Osteocyte (in vitro differentiated cells): Measurements from ENCODE around the gene LCN2. TPM values are rescaled to one million over a fixed set of nuclear protein-coding genes. Genes with fewer than 3 reads are reported as not detected.

Source experiments
- DNase-seq: peaks from one replicate; pipeline ENCODE4 v3.0.0; 2021; ENCODE audit warnings: mixed read lengths; ENCODE audit not compliant: unreplicated experiment; ENCODE audit errors: extremely low spot score
- H3K27ac Mint-ChIP-seq: one replicate; pipeline ENCODE4 v1.8.0; 2021; ENCODE audit warnings: mild to moderate bottlenecking, mixed read lengths; ENCODE audit not compliant: unreplicated experiment
- H3K27me3 Mint-ChIP-seq: one replicate; pipeline ENCODE4 v1.8.0; 2021; ENCODE audit warnings: mixed read lengths; ENCODE audit not compliant: unreplicated experiment
- H3K36me3 Mint-ChIP-seq: one replicate; pipeline ENCODE4 v1.8.0; 2021; ENCODE audit warnings: mixed read lengths; ENCODE audit not compliant: unreplicated experiment
- H3K4me1 Mint-ChIP-seq: one replicate; pipeline ENCODE4 v1.8.0; 2021; ENCODE audit warnings: mixed read lengths; ENCODE audit not compliant: unreplicated experiment
- H3K4me3 Mint-ChIP-seq: one replicate; pipeline ENCODE4 v1.8.0; 2021; ENCODE audit warnings: mild to moderate bottlenecking, moderate library complexity, mixed read lengths; ENCODE audit not compliant: unreplicated experiment
- H3K9me3 Mint-ChIP-seq: one replicate; pipeline ENCODE4 v1.8.0; 2021; ENCODE audit warnings: mixed read lengths; ENCODE audit not compliant: unreplicated experiment
- total RNA-seq: library from RNA; stranded (reverse); gene quantifications from 2 replicates; pipeline ENCODE4 v1.2.1, GENCODE V29; 2021
- TF ChIP-seq, protein P1 (sequence below): fragments of 200-600 bp; sonication (generic); IDR thresholded peaks from 2 replicates; pipeline ENCODE4 v1.5.0; 2021; ENCODE audit warnings: antibody characterized with exemption, mild to moderate bottlenecking, moderate library complexity

Gene LCN2
- total RNA-seq, 1 donor from 2014 or later, result not detected

DNA sequence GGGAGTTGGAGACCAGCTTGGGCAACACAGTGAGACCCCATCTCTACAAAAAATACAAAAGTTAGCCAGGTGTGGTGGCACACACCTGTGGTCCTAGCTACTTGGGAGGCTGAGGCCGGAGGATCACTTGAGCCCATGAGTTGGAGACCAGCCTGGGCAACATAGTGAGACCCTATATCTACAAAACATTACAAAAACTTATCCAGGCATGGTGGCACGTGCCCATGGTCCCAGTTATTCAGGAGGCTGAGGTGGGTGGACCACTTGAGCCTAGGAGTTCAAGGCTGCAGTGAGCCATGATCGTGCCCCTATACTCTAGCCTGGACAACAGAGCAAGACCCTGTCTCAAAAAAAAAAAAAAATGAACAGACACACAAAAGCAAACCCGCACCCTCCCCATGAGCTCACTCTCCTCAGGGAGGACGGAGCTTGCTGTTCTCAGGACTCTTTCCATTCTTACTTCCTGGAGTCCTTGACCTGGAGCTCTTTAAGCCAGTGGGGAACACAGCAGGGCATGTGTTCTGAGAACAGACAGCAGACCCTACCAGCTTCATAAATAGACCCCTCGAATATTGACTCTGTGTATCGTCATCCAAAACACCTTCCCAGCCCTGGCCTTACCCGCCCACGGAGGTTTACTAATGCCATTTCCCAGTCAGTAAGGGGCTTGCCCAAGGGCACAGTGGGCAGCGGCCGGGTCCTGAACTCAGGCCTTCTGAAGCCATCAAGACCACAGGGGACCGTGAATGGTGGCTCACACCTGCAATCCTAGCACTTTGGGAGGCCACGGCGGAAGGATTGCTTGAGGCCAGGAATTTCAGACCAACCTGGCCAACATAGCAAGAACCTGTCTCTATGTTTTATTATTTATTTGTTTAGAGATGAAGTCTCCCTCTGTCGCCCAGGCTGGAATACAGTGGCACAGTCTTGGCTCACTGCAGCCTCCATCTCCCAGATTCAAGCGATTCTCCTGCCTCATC lies 32.9 kb upstream of the LCN2 start:
- H3K4me3 Mint-ChIP-seq, result no peak overlapping the region
- no peaks in the 10 kb centered on the region for H3K9me3 Mint-ChIP-seq
- H3K36me3 Mint-ChIP-seq, result peaks cover 3% of the 10 kb centered on the region
- H3K27ac Mint-ChIP-seq, result no peak overlapping the region
- no peak for DNase-seq
- H3K4me1 Mint-ChIP-seq, result peaks cover 12% of the 10 kb centered on the region
- no peaks in the 10 kb centered on the region for H3K27me3 Mint-ChIP-seq
- TF ChIP-seq, protein P1, sequence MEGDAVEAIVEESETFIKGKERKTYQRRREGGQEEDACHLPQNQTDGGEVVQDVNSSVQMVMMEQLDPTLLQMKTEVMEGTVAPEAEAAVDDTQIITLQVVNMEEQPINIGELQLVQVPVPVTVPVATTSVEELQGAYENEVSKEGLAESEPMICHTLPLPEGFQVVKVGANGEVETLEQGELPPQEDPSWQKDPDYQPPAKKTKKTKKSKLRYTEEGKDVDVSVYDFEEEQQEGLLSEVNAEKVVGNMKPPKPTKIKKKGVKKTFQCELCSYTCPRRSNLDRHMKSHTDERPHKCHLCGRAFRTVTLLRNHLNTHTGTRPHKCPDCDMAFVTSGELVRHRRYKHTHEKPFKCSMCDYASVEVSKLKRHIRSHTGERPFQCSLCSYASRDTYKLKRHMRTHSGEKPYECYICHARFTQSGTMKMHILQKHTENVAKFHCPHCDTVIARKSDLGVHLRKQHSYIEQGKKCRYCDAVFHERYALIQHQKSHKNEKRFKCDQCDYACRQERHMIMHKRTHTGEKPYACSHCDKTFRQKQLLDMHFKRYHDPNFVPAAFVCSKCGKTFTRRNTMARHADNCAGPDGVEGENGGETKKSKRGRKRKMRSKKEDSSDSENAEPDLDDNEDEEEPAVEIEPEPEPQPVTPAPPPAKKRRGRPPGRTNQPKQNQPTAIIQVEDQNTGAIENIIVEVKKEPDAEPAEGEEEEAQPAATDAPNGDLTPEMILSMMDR, result no peak

GRCh38 chr9:128117613-128118471 lies 31.4 kb upstream of the LCN2 start:
- peaks cover 4% of the 10 kb centered on the region for H3K36me3 Mint-ChIP-seq
- no peak overlapping the region for H3K4me3 Mint-ChIP-seq
- H3K4me1 Mint-ChIP-seq, result peaks cover 12% of the 10 kb centered on the region
- H3K9me3 Mint-ChIP-seq, result no peaks in the 10 kb centered on the region
- no peaks in the 10 kb centered on the region for H3K27me3 Mint-ChIP-seq
- TF ChIP-seq, protein P1, result peak; percentile 100
- no peak overlapping the region for H3K27ac Mint-ChIP-seq
- peak; percentile 97 for DNase-seq

DNA sequence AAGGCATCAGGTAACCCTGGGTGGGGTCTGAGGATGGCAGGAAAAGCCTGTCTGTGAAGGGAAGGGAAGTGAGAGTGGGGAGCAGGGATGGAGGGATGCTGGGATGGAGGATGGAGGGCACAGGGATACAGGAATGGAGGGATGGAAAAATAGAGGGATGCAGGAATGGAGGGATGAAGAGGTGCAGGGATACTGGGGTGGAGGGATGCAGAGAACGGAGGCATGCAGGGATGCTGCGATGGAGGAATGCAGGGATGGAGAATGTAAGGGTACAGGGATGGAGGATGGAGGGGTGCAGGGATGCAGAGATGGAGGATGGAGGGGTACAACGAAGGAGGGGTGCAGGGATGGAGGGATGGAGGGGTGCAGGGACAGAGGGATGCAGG lies 30.8 kb upstream of the LCN2 start:
- Mint-ChIP-seq H3K27ac (no peak overlapping the region), H3K4me3 (no peak overlapping the region), H3K4me1 (peaks cover 12% of the 10 kb centered on the region), H3K27me3 (no peaks in the 10 kb centered on the region), H3K9me3 (no peaks in the 10 kb centered on the region), H3K36me3 (peaks cover 2% of the 10 kb centered on the region)
- TF ChIP-seq, protein P1, result no peak
- DNase-seq, result no peak

GRCh38 chr9:128118971-128119665 lies 30.1 kb upstream of the LCN2 start:
- no peak for DNase-seq
- H3K4me3 Mint-ChIP-seq, result no peak overlapping the region
- no peaks in the 10 kb centered on the region for H3K9me3 Mint-ChIP-seq
- H3K27me3 Mint-ChIP-seq, result no peaks in the 10 kb centered on the region
- no peak overlapping the region for H3K27ac Mint-ChIP-seq
- H3K36me3 Mint-ChIP-seq, result peaks cover 2% of the 10 kb centered on the region
- H3K4me1 Mint-ChIP-seq, result peaks cover 12% of the 10 kb centered on the region
- TF ChIP-seq, protein P1, result no peak
